GM12865 (cell line): ENCODE data around the gene SOCS7.
A peak's percentile ranks its signal among the peaks of the same experiment; 100 is the strongest.

Experiments used
- DNase-seq: peaks from one replicate; pipeline ENCODE4 v3.0.0; 2010; ENCODE audit warnings: low read depth
- H3K4me3 ChIP-seq: 2 replicates; pipeline ENCODE4 v1.5.1; 2011; ENCODE audit warnings: mild to moderate bottlenecking, low read depth, low read length, control low read depth
- CTCF ChIP-seq: IDR thresholded peaks from 2 replicates; pipeline ENCODE4 v1.5.1; 2011; ENCODE audit warnings: low read length, control low read depth, low read depth, inconsistent platforms; ENCODE audit not compliant: insufficient read depth; ENCODE audit errors: missing control alignments

SOCS7 gene

GRCh38 chr17:38343608-38344419 is 7.8 kb upstream of the SOCS7 start, which contains the start of gene GPR179:
Gene GPR179 (minus strand): TSS chr17:38343956. CDS start chr17:38343789, 167 bp downstream.
- H3K4me3 ChIP-seq, result no peak within 1 kb of the TSS
- DNase-seq, result no peak
- TF ChIP-seq CTCF, result no peak

GRCh38 chr17:38344420-38344745 is 7.3 kb upstream of the SOCS7 start:
- DNase-seq, result peak; percentile 15
- H3K4me3 ChIP-seq, result no peak overlapping the region
- no peak for TF ChIP-seq CTCF

- no peak overlapping the region for H3K4me3 ChIP-seq
- no peak for DNase-seq
- no peak for TF ChIP-seq CTCF
Measured at GRCh38 chr17:38345743-38346142, 5.9 kb upstream of the SOCS7 start.

- peak; percentile 95 for TF ChIP-seq CTCF
- no peak overlapping the region for H3K4me3 ChIP-seq
- peak; percentile 88 for DNase-seq
Measured at GRCh38 chr17:38349097-38349730, 2.4 kb upstream of the SOCS7 start.

GRCh38 chr17:38350035-38350434 is 1.6 kb upstream of the SOCS7 start:
- TF ChIP-seq CTCF, result no peak
- DNase-seq, result no peak
- no peak overlapping the region for H3K4me3 ChIP-seq

GRCh38 chr17:38352245-38353085 is 821 bp downstream of the SOCS7 start:
- DNase-seq, result peak; percentile 28
- H3K4me3 ChIP-seq, result peak overlapping the region; percentile 78
- no peak for TF ChIP-seq CTCF
